Ascending aorta (tissue), 2 donors: ENCODE data around the gene CARM1. TPM values are rescaled to one million over a fixed set of nuclear protein-coding genes. Genes with fewer than 3 reads are reported as not detected.
"Not testable (repeated sequence)": the region's sequence is repeated elsewhere in the genome, so short reads cannot be mapped to it uniquely, and the experiment has no call there.

ENCODE experiments used
- DNase-seq, 2 donors: peaks; one replicate each; pipeline ENCODE4 v3.0.0-alpha.2; 2019; ENCODE audit warnings: low spot score in 2 of 2
- H3K27ac ChIP-seq, 2 donors: fragments of 200-600 bp; sonication (generic); one replicate each; pipeline ENCODE4 v1.5.1; 2016 to 2017; ENCODE audit warnings: mild to moderate bottlenecking in 1 of 2
- H3K27me3 ChIP-seq: fragments of 200-600 bp; sonication (generic); one replicate; pipeline ENCODE4 v1.5.1; 2017
- H3K36me3 ChIP-seq, 2 donors: fragments of 200-600 bp; sonication (generic); one replicate each; pipeline ENCODE4 v1.5.1; 2016
- H3K4me1 ChIP-seq, 2 donors: fragments of 200-600 bp; sonication (generic); one replicate each; pipeline ENCODE4 v1.5.1; 2016 to 2017; ENCODE audit warnings: mild to moderate bottlenecking in 1 of 2
- H3K4me3 ChIP-seq, 2 donors: fragments of 200-600 bp; sonication (generic); one replicate each; pipeline ENCODE4 v1.5.1; 2016 to 2017; ENCODE audit warnings: mild to moderate bottlenecking in 1 of 2
- H3K9me3 ChIP-seq, 2 donors: fragments of 200-600 bp; sonication (generic); one replicate each; pipeline ENCODE4 v1.5.1; 2016
- intact Hi-C: fragments of 100-400 bp; cut with DNase I; formaldehyde crosslinking; loops from one replicate; pipeline ENCODE4 v1.15.1; 2023
- total RNA-seq: library from RNA; depleted of rRNA; stranded (reverse); fragments of >200 nt; gene quantifications from one replicate; pipeline ENCODE4 v1.1.0, GENCODE V29; 2016
- TF ChIP-seq, protein P1 (sequence below), 3 experiments: fragments of 200-600 bp in 2 of 3; fragments of 450-650 bp in 1 of 3; sonication (generic) in 2 of 3; IDR thresholded peaks; one replicate each; pipeline ENCODE4 v1.5.1; 2016 to 2019; ENCODE audit warnings: antibody characterized with exemption in 3 of 3, mild to moderate bottlenecking in 1 of 3, moderate library complexity in 1 of 3

Gene CARM1
- total RNA-seq, 1 donor from 2014 or later = 22.9 TPM

GRCh38 chr19:10872546-10873107, 1.3 kb downstream of the CARM1 start:
- Histone ChIP-seq H3K27ac (peak overlapping the region; percentile 41 to 86), H3K4me3 (peak overlapping the region; percentile 88 to 96), H3K36me3 (no peaks in the 10 kb centered on the region), H3K27me3 (no peaks in the 10 kb centered on the region), H3K9me3 (no peaks in the 10 kb centered on the region), H3K4me1 (peaks cover 3 to 22% of the 10 kb centered on the region in 2 donors)
- intact Hi-C loops = loop anchor here (5.0 kb wide), 1 partner anchor 665 kb away; the partner anchor contains the start of gene CNN1
- TF ChIP-seq, protein P1, sequence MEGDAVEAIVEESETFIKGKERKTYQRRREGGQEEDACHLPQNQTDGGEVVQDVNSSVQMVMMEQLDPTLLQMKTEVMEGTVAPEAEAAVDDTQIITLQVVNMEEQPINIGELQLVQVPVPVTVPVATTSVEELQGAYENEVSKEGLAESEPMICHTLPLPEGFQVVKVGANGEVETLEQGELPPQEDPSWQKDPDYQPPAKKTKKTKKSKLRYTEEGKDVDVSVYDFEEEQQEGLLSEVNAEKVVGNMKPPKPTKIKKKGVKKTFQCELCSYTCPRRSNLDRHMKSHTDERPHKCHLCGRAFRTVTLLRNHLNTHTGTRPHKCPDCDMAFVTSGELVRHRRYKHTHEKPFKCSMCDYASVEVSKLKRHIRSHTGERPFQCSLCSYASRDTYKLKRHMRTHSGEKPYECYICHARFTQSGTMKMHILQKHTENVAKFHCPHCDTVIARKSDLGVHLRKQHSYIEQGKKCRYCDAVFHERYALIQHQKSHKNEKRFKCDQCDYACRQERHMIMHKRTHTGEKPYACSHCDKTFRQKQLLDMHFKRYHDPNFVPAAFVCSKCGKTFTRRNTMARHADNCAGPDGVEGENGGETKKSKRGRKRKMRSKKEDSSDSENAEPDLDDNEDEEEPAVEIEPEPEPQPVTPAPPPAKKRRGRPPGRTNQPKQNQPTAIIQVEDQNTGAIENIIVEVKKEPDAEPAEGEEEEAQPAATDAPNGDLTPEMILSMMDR (IDR thresholded peaks at IDR 0.05) = no peak
- DNase-seq = no peak

DNA sequence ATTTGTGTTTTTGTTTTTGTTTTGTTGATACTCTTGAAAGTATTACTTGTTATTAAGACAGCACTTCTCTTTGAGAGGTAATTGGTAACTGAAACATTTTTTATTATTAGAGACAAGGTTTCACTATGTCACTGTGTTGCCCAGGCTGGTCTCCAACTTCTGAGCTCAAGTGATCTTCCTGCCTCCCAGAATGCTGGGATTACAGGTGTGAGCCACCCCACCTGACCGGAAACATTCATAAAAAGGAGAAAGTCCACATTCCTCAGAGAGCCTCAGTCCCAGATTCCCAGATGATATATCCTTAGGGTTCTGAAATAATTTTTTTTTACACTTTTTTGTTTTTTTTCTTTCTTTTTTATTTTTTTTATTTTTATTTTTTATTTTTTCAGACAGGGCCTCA, 2.7 kb downstream of the CARM1 start:
- Histone ChIP-seq H3K27ac (no peak overlapping the region), H3K4me3 (no peak overlapping the region), H3K36me3 (no peaks in the 10 kb centered on the region), H3K9me3 (no peaks in the 10 kb centered on the region), H3K27me3 (no peaks in the 10 kb centered on the region), H3K4me1 (peaks cover 3 to 22% of the 10 kb centered on the region in 2 donors)
- intact Hi-C loops = loop anchor here (5.0 kb wide), 1 partner anchor 663 kb away; the partner anchor contains the start of gene CNN1
- TF ChIP-seq, protein P1 (IDR thresholded peaks at IDR 0.05) = no peak
- no peak for DNase-seq

DNA sequence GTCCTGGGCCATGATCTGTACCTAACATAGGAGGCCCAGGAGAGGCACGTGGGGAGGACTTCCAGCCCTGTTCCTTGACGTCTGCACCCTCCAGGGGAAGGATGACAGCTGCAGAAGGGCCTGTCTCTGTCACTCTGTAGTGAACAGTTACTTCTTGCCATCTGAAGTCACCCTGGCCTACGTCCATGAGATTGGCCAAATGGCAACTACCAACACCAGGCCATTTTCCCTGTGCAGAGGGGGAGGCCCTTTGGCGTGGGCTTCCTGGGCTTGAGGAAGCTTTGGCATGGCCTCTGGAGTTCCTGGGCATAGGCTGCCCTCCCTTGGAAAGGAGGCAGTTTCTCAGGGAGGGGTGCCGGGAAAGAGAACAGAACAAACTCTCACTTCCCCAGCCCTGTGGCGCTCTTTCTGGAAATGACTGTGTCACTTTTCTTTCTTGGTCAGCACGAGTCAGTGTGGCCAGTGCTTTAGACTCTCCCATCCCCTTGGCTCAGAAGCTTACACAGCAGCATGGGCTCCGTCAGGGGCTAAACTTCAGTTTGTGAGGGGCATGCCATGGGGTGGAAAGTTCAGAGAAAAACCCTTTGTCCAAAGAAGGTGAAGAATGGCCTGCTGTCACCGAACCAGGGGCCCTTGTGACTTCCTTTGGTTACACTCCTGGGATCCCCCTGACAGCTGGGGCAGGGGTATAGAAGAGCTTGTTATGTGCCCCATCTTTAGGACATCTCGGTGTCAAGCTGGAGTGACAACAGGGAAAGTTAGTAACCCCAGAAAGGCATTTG, 5.3 kb downstream of the CARM1 start:
- no peaks in the 10 kb centered on the region for H3K9me3 ChIP-seq
- TF ChIP-seq, protein P1 (IDR thresholded peaks at IDR 0.05) = no peak
- peak in 1 of 2 donors; percentile 74 for DNase-seq
- peak overlapping the region; percentile 40 to 52 for H3K27ac ChIP-seq
- H3K4me3 ChIP-seq = no peak overlapping the region
- no peaks in the 10 kb centered on the region for H3K27me3 ChIP-seq
- H3K4me1 ChIP-seq = peaks cover 0 to 27% of the 10 kb centered on the region in 2 donors
- intact Hi-C loops = no loop called here
- H3K36me3 ChIP-seq = no peaks in the 10 kb centered on the region

- peaks cover 0 to 33% of the 10 kb centered on the region in 2 donors for H3K4me1 ChIP-seq
- intact Hi-C loops, H3K27me3 ChIP-seq, H3K9me3 ChIP-seq, DNase-seq, H3K36me3 ChIP-seq, H3K4me3 ChIP-seq: not testable (repeated sequence)
- H3K27ac ChIP-seq = peak overlapping the region; percentile 40 to 52
These were observed 6.3 kb downstream of the CARM1 start for GRCh38 chr19:10877608-10878007.

- intact Hi-C loops = no loop called here
- Histone ChIP-seq H3K27me3 (no peaks in the 10 kb centered on the region), H3K9me3 (no peaks in the 10 kb centered on the region), H3K4me1 (peaks cover 0 to 28% of the 10 kb centered on the region in 2 donors), H3K36me3 (no peaks in the 10 kb centered on the region), H3K27ac (no peak overlapping the region), H3K4me3 (no peak overlapping the region)
- TF ChIP-seq, protein P1 (IDR thresholded peaks at IDR 0.05) = no peak
- DNase-seq = no peak
These were observed 6.9 kb downstream of the CARM1 start for GRCh38 chr19:10878253-10878652.

DNA sequence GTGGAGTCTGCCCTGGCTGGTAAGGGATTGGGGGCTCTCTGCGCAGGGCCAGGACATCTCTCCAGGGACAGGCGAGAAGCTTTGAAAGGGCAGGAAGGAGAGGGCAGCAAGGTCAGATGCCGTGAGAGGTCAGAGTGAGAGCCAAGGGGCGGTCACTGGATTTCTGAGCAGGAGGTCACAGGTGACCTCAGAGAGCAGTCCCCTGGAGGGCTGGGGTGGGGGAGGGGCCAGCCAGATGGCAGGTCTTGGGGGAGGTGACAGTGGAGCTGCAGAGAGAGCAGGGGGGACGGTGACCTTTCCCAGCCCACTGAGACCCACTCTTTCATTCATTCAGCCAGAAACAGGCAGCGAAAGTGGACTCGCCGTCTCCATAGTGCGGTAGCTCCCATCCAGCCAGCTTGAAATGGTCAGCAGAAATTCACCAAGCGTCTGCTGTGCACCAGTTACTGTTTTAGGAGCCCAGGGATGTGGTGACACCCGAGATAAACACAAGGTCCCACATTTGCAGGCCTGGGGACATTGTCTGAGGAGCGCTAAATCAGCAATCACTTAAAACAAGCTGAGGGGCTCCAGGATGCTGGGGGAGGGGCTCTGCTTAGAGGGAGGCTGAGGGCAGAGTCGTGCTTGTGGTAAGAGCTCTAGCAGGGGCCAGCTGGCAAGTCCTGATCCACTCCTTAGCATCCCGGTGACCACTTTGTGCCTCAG, 10.2 kb downstream of the CARM1 start:
- no peaks in the 10 kb centered on the region for H3K27me3 ChIP-seq
- H3K36me3 ChIP-seq = no peaks in the 10 kb centered on the region
- TF ChIP-seq, protein P1 (IDR thresholded peaks at IDR 0.05) = no peak
- H3K4me1 ChIP-seq = peaks cover 0 to 19% of the 10 kb centered on the region in 2 donors
- H3K4me3 ChIP-seq = no peak overlapping the region
- intact Hi-C loops = no loop called here
- no peak for DNase-seq
- H3K9me3 ChIP-seq = no peaks in the 10 kb centered on the region
- H3K27ac ChIP-seq = no peak overlapping the region
